WERI-Rb-1 (cell line): ENCODE measurements around the gene MBOAT2.

ENCODE experiments used
- DNase-seq: peaks from one replicate; pipeline ENCODE4 v3.0.0-alpha.2; 2020
- H3K27ac ChIP-seq: fragments of 250-450 bp; sonication (Bioruptor Pico); 2 replicates; pipeline ENCODE4 v1.5.1; 2020; ENCODE audit warnings: mild to moderate bottlenecking, moderate library complexity
- H3K27me3 ChIP-seq: fragments of 250-450 bp; sonication (Bioruptor Pico); 2 replicates; pipeline ENCODE4 v1.5.1; 2021; ENCODE audit warnings: mild to moderate bottlenecking, low read depth, moderate library complexity; ENCODE audit not compliant: insufficient read depth, severe bottlenecking
- H3K36me3 ChIP-seq: fragments of 250-450 bp; sonication (Bioruptor Pico); 2 replicates; pipeline ENCODE4 v1.5.1; 2020; ENCODE audit warnings: mild to moderate bottlenecking, moderate library complexity
- H3K4me3 ChIP-seq: 2 replicates; pipeline ENCODE4 v1.5.1; 2011; ENCODE audit warnings: low read depth, mild to moderate bottlenecking, control low read depth, low read length
- H3K9me3 ChIP-seq: fragments of 250-450 bp; sonication (Bioruptor Pico); 2 replicates; pipeline ENCODE4 v1.5.1; 2021; ENCODE audit warnings: mild to moderate bottlenecking, moderate library complexity; ENCODE audit not compliant: severe bottlenecking
- TF ChIP-seq, protein P1 (sequence below): IDR thresholded peaks from 2 replicates; pipeline ENCODE4 v1.5.1; 2011; ENCODE audit warnings: low read depth, mild to moderate bottlenecking, control low read depth, inconsistent platforms, low read length

The MBOAT2 gene

DNA sequence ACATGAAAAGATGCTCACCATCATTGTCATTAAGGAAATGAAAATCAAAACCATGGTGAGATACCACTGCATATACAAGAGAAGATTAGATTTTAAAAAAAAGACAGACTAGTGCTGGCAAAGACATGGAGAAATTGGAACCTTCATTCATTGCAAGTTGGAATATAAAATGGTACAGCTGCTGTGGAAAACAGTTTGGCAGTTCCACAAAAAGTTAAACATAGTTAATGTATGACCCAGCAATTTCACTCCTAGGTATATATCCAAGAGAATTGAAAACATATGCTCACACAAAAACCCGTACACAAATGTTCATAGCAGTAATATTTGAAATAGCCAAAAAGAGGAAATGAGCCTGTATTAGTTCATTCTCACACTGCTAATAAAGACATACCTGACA is 33.7 kb upstream of the MBOAT2 start:
- H3K36me3 ChIP-seq = no peaks in the 10 kb centered on the region
- H3K4me3 ChIP-seq = no peak overlapping the region
- TF ChIP-seq, protein P1, sequence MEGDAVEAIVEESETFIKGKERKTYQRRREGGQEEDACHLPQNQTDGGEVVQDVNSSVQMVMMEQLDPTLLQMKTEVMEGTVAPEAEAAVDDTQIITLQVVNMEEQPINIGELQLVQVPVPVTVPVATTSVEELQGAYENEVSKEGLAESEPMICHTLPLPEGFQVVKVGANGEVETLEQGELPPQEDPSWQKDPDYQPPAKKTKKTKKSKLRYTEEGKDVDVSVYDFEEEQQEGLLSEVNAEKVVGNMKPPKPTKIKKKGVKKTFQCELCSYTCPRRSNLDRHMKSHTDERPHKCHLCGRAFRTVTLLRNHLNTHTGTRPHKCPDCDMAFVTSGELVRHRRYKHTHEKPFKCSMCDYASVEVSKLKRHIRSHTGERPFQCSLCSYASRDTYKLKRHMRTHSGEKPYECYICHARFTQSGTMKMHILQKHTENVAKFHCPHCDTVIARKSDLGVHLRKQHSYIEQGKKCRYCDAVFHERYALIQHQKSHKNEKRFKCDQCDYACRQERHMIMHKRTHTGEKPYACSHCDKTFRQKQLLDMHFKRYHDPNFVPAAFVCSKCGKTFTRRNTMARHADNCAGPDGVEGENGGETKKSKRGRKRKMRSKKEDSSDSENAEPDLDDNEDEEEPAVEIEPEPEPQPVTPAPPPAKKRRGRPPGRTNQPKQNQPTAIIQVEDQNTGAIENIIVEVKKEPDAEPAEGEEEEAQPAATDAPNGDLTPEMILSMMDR = no peak
- peaks cover 25% of the 10 kb centered on the region for H3K9me3 ChIP-seq
- no peak for DNase-seq
- no peaks in the 10 kb centered on the region for H3K27me3 ChIP-seq
- no peak overlapping the region for H3K27ac ChIP-seq

DNA sequence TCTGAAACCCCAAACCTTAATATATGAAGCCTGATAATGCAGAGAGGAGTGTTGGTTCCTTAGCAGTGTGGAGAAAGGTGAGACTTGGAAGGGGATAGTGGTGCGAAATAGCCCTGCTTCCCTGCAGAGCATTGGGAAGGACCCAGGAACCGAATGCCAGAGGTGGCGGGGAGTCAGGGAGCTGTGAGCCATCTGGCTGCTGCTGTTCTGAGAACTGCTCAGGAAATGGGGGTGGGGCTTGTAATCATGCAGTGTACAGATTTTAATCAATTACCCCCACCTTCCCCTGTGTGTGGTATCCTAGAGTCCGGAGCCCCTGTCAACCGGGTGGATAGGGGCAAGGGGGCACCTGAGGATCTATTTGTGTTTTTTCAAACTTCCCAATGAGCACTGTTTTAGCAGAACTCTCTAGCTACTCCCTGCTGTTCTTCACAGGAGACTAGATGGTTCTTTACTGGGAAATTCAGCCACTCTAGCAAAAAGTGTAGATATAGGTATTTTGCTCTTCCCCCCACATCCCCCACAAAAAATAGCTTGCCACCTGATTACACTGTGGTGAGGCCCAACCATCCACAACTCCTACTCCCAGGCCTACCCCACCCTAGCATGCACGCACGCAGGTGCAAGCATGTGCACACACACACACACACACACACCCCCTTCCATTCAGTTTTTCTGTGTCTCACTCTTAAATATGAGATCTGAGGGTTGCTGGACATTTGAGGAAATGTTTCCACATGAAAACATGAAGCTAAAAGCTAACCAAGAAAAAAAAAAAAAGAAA is 30.1 kb upstream of the MBOAT2 start:
- Histone ChIP-seq H3K36me3 (no peaks in the 10 kb centered on the region), H3K27ac (peak overlapping the region; percentile 3; the same call in 1 of the 2 replicates), H3K9me3 (peaks cover 11% of the 10 kb centered on the region), H3K4me3 (no peak overlapping the region; the same call in 1 of the 2 replicates), H3K27me3 (no peaks in the 10 kb centered on the region)
- TF ChIP-seq, protein P1 = no peak
- DNase-seq = peak; percentile 74

DNA sequence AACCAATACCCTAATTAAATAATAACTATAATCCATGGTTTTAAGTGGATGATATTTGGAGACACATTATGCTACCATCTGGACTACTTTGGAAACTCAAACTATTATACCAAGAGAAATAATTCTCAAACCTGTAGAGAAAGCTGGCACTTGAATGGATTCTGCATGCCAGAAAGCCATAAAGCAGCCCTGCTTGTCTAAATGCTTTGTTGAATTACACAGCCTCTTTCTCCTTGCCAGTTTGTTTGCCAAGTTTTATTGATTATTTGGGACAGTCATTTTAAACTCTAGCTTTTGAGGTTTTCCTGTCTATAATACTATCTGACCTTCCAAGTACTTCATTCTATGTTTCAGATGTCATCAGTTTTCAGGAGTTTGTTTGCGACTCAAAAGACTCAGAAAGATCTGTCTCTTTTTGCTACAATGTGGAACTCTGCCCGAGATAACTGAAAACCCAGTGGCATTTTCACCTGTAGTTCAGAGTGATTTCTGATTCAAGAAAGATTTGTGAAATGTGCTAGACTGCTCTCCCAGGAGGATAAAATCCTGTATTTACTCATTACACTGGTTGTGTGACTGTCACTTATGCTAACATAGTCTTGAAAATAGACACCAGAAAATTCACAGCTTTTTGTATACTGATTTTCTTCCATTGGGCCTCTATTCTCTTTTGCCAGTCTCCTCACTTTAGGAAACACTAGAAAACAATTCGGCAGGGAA is 29.2 kb upstream of the MBOAT2 start:
- no peak for DNase-seq
- H3K27me3 ChIP-seq = no peaks in the 10 kb centered on the region
- H3K4me3 ChIP-seq = no peak overlapping the region
- peak overlapping the region; percentile 3; the same call in 1 of the 2 replicates for H3K27ac ChIP-seq
- TF ChIP-seq, protein P1 = no peak
- H3K9me3 ChIP-seq = peaks cover 3% of the 10 kb centered on the region
- no peaks in the 10 kb centered on the region for H3K36me3 ChIP-seq

DNA sequence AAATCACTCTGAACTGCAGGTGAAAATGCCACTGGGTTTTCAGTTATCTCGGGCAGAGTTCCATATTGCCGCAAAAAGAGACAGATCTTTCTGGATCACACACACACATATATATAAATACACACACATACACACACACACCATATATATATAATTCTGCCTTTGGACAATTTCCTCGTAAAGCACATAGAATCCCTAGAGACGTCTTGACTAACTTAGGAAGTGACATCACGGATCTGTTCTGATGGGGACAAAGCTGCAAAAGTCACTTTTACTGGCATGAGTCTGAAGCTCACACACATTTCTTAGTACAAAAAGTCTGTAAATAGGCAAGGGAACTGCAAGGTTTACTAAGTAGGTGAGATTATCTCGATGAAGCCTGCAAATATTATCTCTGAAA is 28.6 kb upstream of the MBOAT2 start:
- Histone ChIP-seq H3K4me3 (no peak overlapping the region), H3K27ac (no peak overlapping the region), H3K36me3 (no peaks in the 10 kb centered on the region), H3K27me3 (no peaks in the 10 kb centered on the region), H3K9me3 (no peaks in the 10 kb centered on the region)
- TF ChIP-seq, protein P1 = no peak
- DNase-seq = no peak

DNA sequence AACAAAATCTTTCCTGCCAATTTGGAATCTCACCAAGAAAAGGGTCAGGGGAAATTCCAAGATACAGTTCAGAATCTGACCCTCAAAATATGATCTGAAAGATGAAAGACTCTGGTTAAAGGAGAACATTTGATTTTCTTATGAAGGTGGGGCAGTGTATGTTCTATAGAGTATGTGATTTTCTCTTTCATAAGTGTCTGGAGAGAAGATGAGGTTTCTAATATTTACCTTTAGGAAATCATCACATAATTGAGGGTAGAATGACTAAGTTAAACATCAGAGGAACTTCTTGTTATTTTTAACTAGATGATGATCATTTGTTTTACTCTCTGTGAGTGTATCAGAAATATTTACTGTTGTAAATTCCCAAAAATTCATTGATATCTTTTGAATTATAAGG is 27.8 kb upstream of the MBOAT2 start:
- Histone ChIP-seq H3K36me3 (no peaks in the 10 kb centered on the region), H3K27ac (no peak overlapping the region), H3K4me3 (no peak overlapping the region), H3K9me3 (no peaks in the 10 kb centered on the region), H3K27me3 (no peaks in the 10 kb centered on the region)
- TF ChIP-seq, protein P1 = no peak
- DNase-seq = no peak
